ENCODE results near the gene ASIC4. TPM values are rescaled to one million over a fixed set of nuclear protein-coding genes. Genes with fewer than 3 reads are reported as not detected.
A peak's percentile ranks its signal among the peaks of the same experiment; 100 is the strongest.

The ASIC4 gene
- total and polyA plus RNA-seq, 2 of the 13 experiments (the other 11 are each of a cell fraction or from before 2014, with no cell fraction given) = 0.03 TPM; not detected in 1

- TF ChIP-seq HMGXB4 (CRISPR knock-in tag; IDR thresholded peaks at IDR 0.05; ENCODE audit: borderline replicate concordance in 1 of 2, low read depth in 1 of 2) (peak in 1 of 2 experiments; percentile 11; a peak in 1 of 4 replicates), GABPA (IDR thresholded peaks at IDR 0.05; ENCODE audit: low read depth, low read length) (peak; percentile 13; the same call in 1 of the 2 replicates), GABPA (CRISPR knock-in tag; IDR thresholded peaks at IDR 0.05; ENCODE audit: low read depth) (no peak), ZNF713 (CRISPR knock-in tag; IDR thresholded peaks at IDR 0.05) (no peak), ZZZ3 (CRISPR knock-in tag; IDR thresholded peaks at IDR 0.05; ENCODE audit: borderline replicate concordance) (peak; percentile 7; the same call in 1 of the 2 replicates), ARID4A (CRISPR knock-in tag; IDR thresholded peaks at IDR 0.05; ENCODE audit: borderline replicate concordance) (peak; percentile 20; the same call in 1 of the 2 replicates), MTF2 (CRISPR knock-in tag; IDR thresholded peaks at IDR 0.05; ENCODE audit: borderline replicate concordance) (0 out of 2 replicates have a peak, but pooled peaks have one; percentile 7), ZFP91 (CRISPR knock-in tag; IDR thresholded peaks at IDR 0.05; ENCODE audit: borderline replicate concordance) (peak; percentile 9; the same call in 1 of the 2 replicates)
Measured at GRCh38 chr2:219510512-219511135, 3.7 kb upstream of the ASIC4 start (continued).

All from HepG2 (cell line).